Astrocyte (in vitro differentiated cells and primary cell): ENCODE data around the gene RBM44. TPM values are rescaled to one million over a fixed set of nuclear protein-coding genes. Genes with fewer than 3 reads are reported as not detected.

Experiments
- DNase-seq: peaks from one replicate; pipeline ENCODE4 v3.0.0-alpha.2; 2010; ENCODE audit warnings: low read depth
- FAIRE-seq: peaks from 2 replicates; lab custom pipeline; 2011; peaks lifted over from hg19 to GRCh38; lab: Jason Lieb, UNC
- H2AFZ ChIP-seq: 2 replicates; pipeline ENCODE4 v1.6.0; 2012; ENCODE audit warnings: low read depth, low read length, inconsistent platforms
- H3K27ac ChIP-seq: 2 replicates; pipeline ENCODE4 v1.5.1; 2011; ENCODE audit warnings: low read depth, low read length, inconsistent platforms
- H3K27me3 ChIP-seq: 2 replicates; pipeline ENCODE4 v1.6.0; 2011; ENCODE audit warnings: low read length, inconsistent platforms; ENCODE audit not compliant: insufficient read depth
- H3K36me3 ChIP-seq: 2 replicates; pipeline ENCODE4 v1.5.1; 2011; ENCODE audit warnings: low read length, inconsistent platforms; ENCODE audit not compliant: insufficient read depth
- H3K4me1 ChIP-seq: 2 replicates; pipeline ENCODE4 v1.5.1; 2011; ENCODE audit warnings: low read length, inconsistent platforms; ENCODE audit not compliant: insufficient read depth
- H3K4me2 ChIP-seq: 2 replicates; pipeline ENCODE4 v1.6.0; 2012; ENCODE audit warnings: low read length, inconsistent platforms
- H3K4me3 ChIP-seq: 2 replicates; pipeline ENCODE4 v1.5.1; 2011; ENCODE audit warnings: low read depth, mild to moderate bottlenecking, low read length, inconsistent platforms; ENCODE audit not compliant: insufficient read depth
- H3K79me2 ChIP-seq: 2 replicates; pipeline ENCODE4 v1.6.0; 2012; ENCODE audit warnings: mild to moderate bottlenecking, low read length, inconsistent platforms; ENCODE audit not compliant: insufficient read depth
- H3K9ac ChIP-seq: 2 replicates; pipeline ENCODE4 v1.6.0; 2012; ENCODE audit warnings: mild to moderate bottlenecking, low read length, inconsistent platforms
- H3K9me3 ChIP-seq: 2 replicates; pipeline ENCODE4 v1.5.1; 2012; ENCODE audit warnings: low read depth, mild to moderate bottlenecking, low read length, inconsistent platforms; ENCODE audit not compliant: insufficient read depth
- H4K20me1 ChIP-seq: 2 replicates; pipeline ENCODE4 v1.6.0; 2012; ENCODE audit warnings: low read length, inconsistent platforms; ENCODE audit not compliant: insufficient read depth
- H3K27ac Mint-ChIP-seq: one replicate; pipeline ENCODE4 v1.8.0; 2021; ENCODE audit warnings: mild to moderate bottlenecking, mixed read lengths; ENCODE audit not compliant: unreplicated experiment
- H3K27me3 Mint-ChIP-seq: one replicate; pipeline ENCODE4 v1.8.0; 2021; ENCODE audit warnings: low read depth, mixed read lengths; ENCODE audit not compliant: unreplicated experiment
- H3K36me3 Mint-ChIP-seq: one replicate; pipeline ENCODE4 v1.8.0; 2021; ENCODE audit warnings: low read depth, mixed read lengths; ENCODE audit not compliant: unreplicated experiment
- H3K4me1 Mint-ChIP-seq: one replicate; pipeline ENCODE4 v1.8.0; 2021; ENCODE audit warnings: low read depth, mixed read lengths; ENCODE audit not compliant: unreplicated experiment
- H3K4me3 Mint-ChIP-seq: one replicate; pipeline ENCODE4 v1.8.0; 2021; ENCODE audit warnings: mild to moderate bottlenecking, moderate library complexity, mixed read lengths; ENCODE audit not compliant: unreplicated experiment
- H3K9me3 Mint-ChIP-seq: one replicate; pipeline ENCODE4 v1.8.0; 2021; ENCODE audit warnings: mild to moderate bottlenecking, mixed read lengths; ENCODE audit not compliant: unreplicated experiment
- EZH2 ChIP-seq: IDR thresholded peaks from 2 replicates; pipeline ENCODE4 v1.6.1; 2012; ENCODE audit warnings: mild to moderate bottlenecking, low read length, inconsistent platforms; ENCODE audit not compliant: insufficient read depth
- total RNA-seq: library from RNA; stranded (reverse); gene quantifications from 2 replicates; pipeline ENCODE4 v1.2.1, GENCODE V29; 2021
- TF ChIP-seq, protein P1 (sequence below): IDR thresholded peaks from 2 replicates; pipeline ENCODE4 v1.5.1; 2011; ENCODE audit warnings: low read depth, mild to moderate bottlenecking, inconsistent platforms, low read length, moderate library complexity; ENCODE audit not compliant: insufficient read depth

Gene RBM44
- total RNA-seq, 1 donor from 2014 or later, result 0.32 TPM

DNA sequence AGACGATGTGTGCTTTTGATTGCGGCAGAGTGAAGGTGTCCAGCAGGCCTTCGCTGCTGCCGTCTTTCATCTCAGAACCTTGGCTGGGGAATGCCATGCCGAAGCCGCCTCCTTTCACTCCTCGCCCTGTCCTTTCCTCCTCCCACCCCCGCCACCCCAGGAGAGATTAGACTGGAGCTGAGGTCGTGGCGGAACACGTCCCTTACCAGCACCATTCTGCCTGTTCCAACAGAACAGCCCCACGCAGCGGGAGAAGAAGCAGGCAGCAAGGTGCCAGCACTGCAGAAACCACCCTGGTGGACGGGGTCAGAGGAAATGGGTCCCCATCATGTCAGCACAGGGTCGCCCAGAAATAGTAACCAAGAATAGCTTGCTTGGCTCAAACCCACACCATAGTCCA lies 24.8 kb upstream of the RBM44 start:
- no peaks in the 10 kb centered on the region for H3K27me3 Mint-ChIP-seq
- H3K4me3 Mint-ChIP-seq, result no peak overlapping the region
- Histone ChIP-seq H3K4me2 (no peak overlapping the region), H3K36me3 (peaks cover 32% of the 10 kb centered on the region), H3K4me3 (no peak overlapping the region), H3K27ac (no peak overlapping the region), H3K9ac (no peak overlapping the region), H4K20me1 (peaks cover 14% of the 10 kb centered on the region), H2AFZ (no peak overlapping the region), H3K9me3 (no peaks in the 10 kb centered on the region), H3K27me3 (no peaks in the 10 kb centered on the region), H3K79me2 (peaks cover 3% of the 10 kb centered on the region), H3K4me1 (no peaks in the 10 kb centered on the region)
- H3K27ac Mint-ChIP-seq, result no peak overlapping the region
- no peak for FAIRE-seq
- no peak for DNase-seq
- peaks cover 30% of the 10 kb centered on the region for H3K36me3 Mint-ChIP-seq
- no peaks in the 10 kb centered on the region for H3K9me3 Mint-ChIP-seq
- TF ChIP-seq, protein P1, sequence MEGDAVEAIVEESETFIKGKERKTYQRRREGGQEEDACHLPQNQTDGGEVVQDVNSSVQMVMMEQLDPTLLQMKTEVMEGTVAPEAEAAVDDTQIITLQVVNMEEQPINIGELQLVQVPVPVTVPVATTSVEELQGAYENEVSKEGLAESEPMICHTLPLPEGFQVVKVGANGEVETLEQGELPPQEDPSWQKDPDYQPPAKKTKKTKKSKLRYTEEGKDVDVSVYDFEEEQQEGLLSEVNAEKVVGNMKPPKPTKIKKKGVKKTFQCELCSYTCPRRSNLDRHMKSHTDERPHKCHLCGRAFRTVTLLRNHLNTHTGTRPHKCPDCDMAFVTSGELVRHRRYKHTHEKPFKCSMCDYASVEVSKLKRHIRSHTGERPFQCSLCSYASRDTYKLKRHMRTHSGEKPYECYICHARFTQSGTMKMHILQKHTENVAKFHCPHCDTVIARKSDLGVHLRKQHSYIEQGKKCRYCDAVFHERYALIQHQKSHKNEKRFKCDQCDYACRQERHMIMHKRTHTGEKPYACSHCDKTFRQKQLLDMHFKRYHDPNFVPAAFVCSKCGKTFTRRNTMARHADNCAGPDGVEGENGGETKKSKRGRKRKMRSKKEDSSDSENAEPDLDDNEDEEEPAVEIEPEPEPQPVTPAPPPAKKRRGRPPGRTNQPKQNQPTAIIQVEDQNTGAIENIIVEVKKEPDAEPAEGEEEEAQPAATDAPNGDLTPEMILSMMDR, result no peak
- no peak for TF ChIP-seq EZH2
- H3K4me1 Mint-ChIP-seq, result peaks cover 9% of the 10 kb centered on the region

DNA sequence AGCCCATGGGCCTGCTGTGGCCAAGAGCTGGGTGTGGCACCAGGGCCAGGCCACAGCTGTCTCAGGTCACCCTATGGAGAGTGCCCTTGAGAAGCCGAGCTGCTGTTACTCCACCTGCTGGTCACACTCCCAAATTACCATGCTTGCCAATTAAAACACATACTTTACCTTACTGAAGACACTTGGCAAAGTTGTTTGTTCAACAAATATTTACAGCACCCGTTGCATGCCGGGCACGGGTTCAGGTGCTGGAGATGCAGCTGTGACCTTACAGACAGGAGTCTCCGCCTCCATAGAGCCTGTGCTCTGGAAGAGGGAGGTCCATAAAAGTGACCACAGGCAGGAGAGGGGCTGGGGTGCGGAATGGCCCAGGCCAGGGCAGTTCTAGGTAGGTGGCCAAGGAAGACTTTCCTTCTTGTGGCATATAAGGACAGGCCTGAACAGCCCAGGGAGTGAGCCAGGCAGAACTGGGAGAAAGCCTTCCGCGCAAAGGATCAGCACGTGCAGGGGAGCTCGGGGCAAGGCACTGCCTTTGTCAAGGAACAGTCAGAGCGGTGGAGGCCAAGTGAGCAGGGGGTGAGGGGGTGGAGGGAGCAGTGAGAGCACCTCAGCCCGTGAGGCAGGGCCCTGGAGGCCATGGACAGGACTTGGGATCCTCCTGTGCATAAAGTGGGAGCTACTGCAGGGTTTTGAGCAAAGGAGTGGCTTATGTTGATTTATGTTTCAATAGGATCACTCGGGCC lies 23.6 kb upstream of the RBM44 start:
- Histone ChIP-seq H3K27ac (no peak overlapping the region), H3K4me3 (no peak overlapping the region), H3K36me3 (peaks cover 35% of the 10 kb centered on the region), H3K4me2 (no peak overlapping the region), H3K9me3 (no peaks in the 10 kb centered on the region), H4K20me1 (peaks cover 17% of the 10 kb centered on the region), H2AFZ (no peak overlapping the region), H3K9ac (no peak overlapping the region), H3K27me3 (no peaks in the 10 kb centered on the region), H3K4me1 (no peaks in the 10 kb centered on the region), H3K79me2 (peaks cover 3% of the 10 kb centered on the region)
- DNase-seq (peak; percentile 28), FAIRE-seq (no peak)
- Mint-ChIP-seq H3K36me3 (peaks cover 38% of the 10 kb centered on the region), H3K4me1 (peaks cover 3% of the 10 kb centered on the region), H3K9me3 (no peaks in the 10 kb centered on the region), H3K27me3 (no peaks in the 10 kb centered on the region), H3K4me3 (no peak overlapping the region), H3K27ac (no peak overlapping the region)
- TF ChIP-seq EZH2, result no peak
- TF ChIP-seq, protein P1, result peak; percentile 57

DNA sequence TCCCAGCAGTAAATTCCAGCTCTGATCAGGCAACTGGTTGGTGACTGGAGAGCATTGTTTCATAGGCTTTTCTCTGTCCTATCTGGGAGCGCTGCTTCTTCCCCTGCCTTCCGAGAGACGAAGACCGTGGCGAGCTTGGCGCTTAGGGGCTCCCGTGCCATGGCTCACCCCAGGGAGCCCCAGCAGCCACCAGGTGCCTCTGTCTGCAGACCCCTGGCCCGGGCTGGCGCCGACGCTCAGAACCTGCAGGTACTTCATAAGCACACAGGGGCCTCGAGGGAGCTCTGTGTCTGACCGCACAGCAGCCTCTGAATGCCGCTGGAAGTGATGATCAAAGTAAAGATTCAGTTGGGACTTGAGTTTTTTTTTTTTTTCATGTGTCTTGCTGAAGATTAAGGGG lies 19.1 kb upstream of the RBM44 start:
- H3K36me3 ChIP-seq, result peaks cover 32% of the 10 kb centered on the region
- H2AFZ ChIP-seq, result no peak overlapping the region
- H3K27ac ChIP-seq, result no peak overlapping the region
- no peaks in the 10 kb centered on the region for H3K9me3 ChIP-seq
- TF ChIP-seq EZH2, result no peak
- TF ChIP-seq, protein P1, result no peak
- no peaks in the 10 kb centered on the region for H3K4me1 ChIP-seq
- H3K36me3 Mint-ChIP-seq, result peaks cover 45% of the 10 kb centered on the region
- no peak overlapping the region for H3K4me3 Mint-ChIP-seq
- no peaks in the 10 kb centered on the region for H3K4me1 Mint-ChIP-seq
- no peak overlapping the region for H3K4me3 ChIP-seq
- no peak overlapping the region for H3K27ac Mint-ChIP-seq
- H3K27me3 Mint-ChIP-seq, result no peaks in the 10 kb centered on the region
- H4K20me1 ChIP-seq, result peaks cover 16% of the 10 kb centered on the region
- H3K79me2 ChIP-seq, result peaks cover 3% of the 10 kb centered on the region
- no peak overlapping the region for H3K4me2 ChIP-seq
- H3K9ac ChIP-seq, result no peak overlapping the region
- no peaks in the 10 kb centered on the region for H3K9me3 Mint-ChIP-seq
- no peak for DNase-seq
- no peaks in the 10 kb centered on the region for H3K27me3 ChIP-seq
- no peak for FAIRE-seq
